ENCODE measurements around the gene CDH4. TPM values are rescaled to one million over a fixed set of nuclear protein-coding genes. Genes with fewer than 3 reads are reported as not detected.

Gene CDH4
- polyA plus RNA-seq, 1 donor (not counting 4 experiments of a cell fraction or from before 2014, with no cell fraction given), result 2.2 TPM

DNA sequence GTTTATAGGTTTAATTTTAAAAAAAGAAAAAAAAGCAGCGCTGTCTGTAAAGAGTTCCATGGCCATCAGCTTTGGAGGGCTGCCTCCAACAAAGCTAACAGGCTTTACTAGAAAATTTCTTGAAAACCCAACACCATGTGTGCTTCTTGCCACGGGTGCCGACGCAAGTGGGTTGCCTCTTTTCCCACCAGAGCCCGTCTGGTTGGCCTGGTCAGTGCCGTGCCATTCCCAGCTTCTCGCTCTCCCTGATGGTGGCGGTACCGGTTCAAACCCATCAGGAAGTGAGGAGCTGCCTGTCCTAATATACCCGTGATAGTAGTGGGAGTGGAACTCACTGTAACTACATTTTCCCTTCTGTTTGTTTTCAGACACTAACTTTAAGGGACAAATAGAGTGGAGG, 73.7 kb downstream of the CDH4 start:
- Histone ChIP-seq H3K27me3 (ENCODE audit: control insufficient read depth, extremely low read depth, insufficient read depth, low read length) (no peaks in the 10 kb centered on the region), H4K20me1 (ENCODE audit: control insufficient read depth, extremely low read depth, insufficient read depth, low read length) (peaks cover 33% of the 10 kb centered on the region), H3K9me3 (ENCODE audit: control insufficient read depth, low read depth, low read length) (no peaks in the 10 kb centered on the region)

DNA sequence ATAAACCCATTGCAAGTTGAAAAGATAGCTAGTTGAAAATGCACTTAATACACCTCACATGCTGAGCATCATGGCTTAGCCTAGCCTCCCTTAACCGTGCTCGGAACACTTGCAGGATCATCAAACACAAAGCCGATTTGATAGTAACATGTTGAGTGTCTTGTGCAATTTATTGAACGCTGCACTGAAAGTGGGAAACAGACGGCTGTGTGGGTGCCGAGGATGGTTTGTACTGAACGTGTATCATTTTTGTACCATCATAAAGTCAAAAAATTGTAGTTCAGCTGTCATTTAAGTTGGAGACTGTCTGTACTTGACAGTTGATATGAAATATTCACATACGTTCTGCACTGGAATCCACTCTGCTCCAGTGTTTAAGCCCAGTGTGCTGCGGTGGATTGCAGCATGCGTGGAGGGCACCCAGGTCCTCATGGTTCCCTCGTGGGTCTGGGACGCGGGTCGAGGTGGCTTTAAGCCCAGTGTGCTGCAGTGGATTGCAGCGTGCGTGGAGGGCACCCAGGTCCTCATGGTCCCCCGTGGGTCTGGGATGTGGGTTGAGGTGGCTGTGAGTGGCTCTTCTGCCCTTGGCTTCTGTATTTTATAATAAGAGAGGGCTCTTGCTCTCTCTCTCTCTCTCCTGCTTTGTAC, 77.0 kb downstream of the CDH4 start:
- Histone ChIP-seq H3K9ac (ENCODE audit: control insufficient read depth, extremely low read depth, insufficient read depth, low read length) (no peak overlapping the region), H3K9me3 (ENCODE audit: control insufficient read depth, low read depth, low read length) (no peaks in the 10 kb centered on the region), H3K9me1 (ENCODE audit: control insufficient read depth, extremely low read depth, insufficient read depth, low read length) (peaks cover 3% of the 10 kb centered on the region), H3K36me3 (ENCODE audit: control insufficient read depth in 2 of 2, extremely low read depth in 1 of 2, insufficient read depth in 2 of 2, low read length in 2 of 2) (no peaks in the 10 kb centered on the region), H3K79me2 (ENCODE audit: control insufficient read depth, insufficient read depth, low read length) (peaks cover 6% of the 10 kb centered on the region), H3K27me3 (ENCODE audit: control insufficient read depth, extremely low read depth, insufficient read depth, low read length) (no peaks in the 10 kb centered on the region), H4K20me1 (ENCODE audit: control insufficient read depth, extremely low read depth, insufficient read depth, low read length) (peaks cover 43% of the 10 kb centered on the region), H2AFZ (ENCODE audit: control insufficient read depth, low read length) (no peak overlapping the region), H3K4me1 (ENCODE audit: control insufficient read depth, extremely low read depth, insufficient read depth, low read length) (no peaks in the 10 kb centered on the region), H3K4me3 (ENCODE audit: control insufficient read depth in 2 of 3, extremely low read depth in 1 of 3, insufficient read depth in 2 of 3, low read depth in 1 of 3, low read length in 3 of 3) (no peak overlapping the region), H3K4me2 (ENCODE audit: control insufficient read depth, extremely low read depth, insufficient read depth, low read depth, low read length) (no peak overlapping the region), H3K27ac (ENCODE audit: control insufficient read depth, insufficient read depth, low read length) (no peak overlapping the region)
- no peak for DNase-seq (ENCODE audit: low read depth, low spot score)
- dilution Hi-C loops (cut with MboI; ENCODE audit: extremely low pct_ligation_motif_present, low sequenced_read_pairs), result no loop called here
- no peak for FAIRE-seq
- TF ChIP-seq, protein P1, sequence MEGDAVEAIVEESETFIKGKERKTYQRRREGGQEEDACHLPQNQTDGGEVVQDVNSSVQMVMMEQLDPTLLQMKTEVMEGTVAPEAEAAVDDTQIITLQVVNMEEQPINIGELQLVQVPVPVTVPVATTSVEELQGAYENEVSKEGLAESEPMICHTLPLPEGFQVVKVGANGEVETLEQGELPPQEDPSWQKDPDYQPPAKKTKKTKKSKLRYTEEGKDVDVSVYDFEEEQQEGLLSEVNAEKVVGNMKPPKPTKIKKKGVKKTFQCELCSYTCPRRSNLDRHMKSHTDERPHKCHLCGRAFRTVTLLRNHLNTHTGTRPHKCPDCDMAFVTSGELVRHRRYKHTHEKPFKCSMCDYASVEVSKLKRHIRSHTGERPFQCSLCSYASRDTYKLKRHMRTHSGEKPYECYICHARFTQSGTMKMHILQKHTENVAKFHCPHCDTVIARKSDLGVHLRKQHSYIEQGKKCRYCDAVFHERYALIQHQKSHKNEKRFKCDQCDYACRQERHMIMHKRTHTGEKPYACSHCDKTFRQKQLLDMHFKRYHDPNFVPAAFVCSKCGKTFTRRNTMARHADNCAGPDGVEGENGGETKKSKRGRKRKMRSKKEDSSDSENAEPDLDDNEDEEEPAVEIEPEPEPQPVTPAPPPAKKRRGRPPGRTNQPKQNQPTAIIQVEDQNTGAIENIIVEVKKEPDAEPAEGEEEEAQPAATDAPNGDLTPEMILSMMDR (optimal IDR thresholded peaks at IDR 0.05 in 1 of 3, IDR thresholded peaks at IDR 0.05 in 1 of 3, conservative IDR thresholded peaks at IDR 0.05 in 1 of 3; ENCODE audit: extremely low read depth in 1 of 3, insufficient read depth in 2 of 3, low read length in 3 of 3), result no peak
- TF ChIP-seq EZH2 (IDR thresholded peaks at IDR 0.05; ENCODE audit: low read length), result no peak

More for the DNA sequence above, 73.7 kb downstream of the CDH4 start:
- no peaks in the 10 kb centered on the region for H3K36me3 ChIP-seq (ENCODE audit: control insufficient read depth in 2 of 2, extremely low read depth in 1 of 2, insufficient read depth in 2 of 2, low read length in 2 of 2)
- H3K9me1 ChIP-seq (ENCODE audit: control insufficient read depth, extremely low read depth, insufficient read depth, low read length), result no peaks in the 10 kb centered on the region
- H3K4me1 ChIP-seq (ENCODE audit: control insufficient read depth, extremely low read depth, insufficient read depth, low read length), result no peaks in the 10 kb centered on the region
- no peak overlapping the region for H2AFZ ChIP-seq (ENCODE audit: control insufficient read depth, low read length)
- peaks cover 6% of the 10 kb centered on the region for H3K79me2 ChIP-seq (ENCODE audit: control insufficient read depth, insufficient read depth, low read length)
- no peak overlapping the region for H3K9ac ChIP-seq (ENCODE audit: control insufficient read depth, extremely low read depth, insufficient read depth, low read length)
- no peak overlapping the region for H3K4me3 ChIP-seq (ENCODE audit: control insufficient read depth in 2 of 3, extremely low read depth in 1 of 3, insufficient read depth in 2 of 3, low read depth in 1 of 3, low read length in 3 of 3)
- TF ChIP-seq EZH2 (IDR thresholded peaks at IDR 0.05; ENCODE audit: low read length), result no peak
- TF ChIP-seq, protein P1 (optimal IDR thresholded peaks at IDR 0.05 in 1 of 3, IDR thresholded peaks at IDR 0.05 in 1 of 3, conservative IDR thresholded peaks at IDR 0.05 in 1 of 3; ENCODE audit: extremely low read depth in 1 of 3, insufficient read depth in 2 of 3, low read length in 3 of 3), result no peak
- no peak overlapping the region for H3K4me2 ChIP-seq (ENCODE audit: control insufficient read depth, extremely low read depth, insufficient read depth, low read depth, low read length)
- FAIRE-seq (no peak), DNase-seq (ENCODE audit: low read depth, low spot score) (no peak)
- dilution Hi-C loops (cut with MboI; ENCODE audit: extremely low pct_ligation_motif_present, low sequenced_read_pairs), result no loop called here
- no peak overlapping the region for H3K27ac ChIP-seq (ENCODE audit: control insufficient read depth, insufficient read depth, low read length)

All from keratinocyte (primary cell).